ENCODE data around the gene WDR83.

GRCh38 chr19:12720851-12721655, 54.4 kb downstream of the WDR83 start:
- TF ChIP-seq CTCF (IDR thresholded peaks at IDR 0.05; ENCODE audit: low read depth, low read length, missing input control) (no peak), YY1 (IDR thresholded peaks at IDR 0.05) (no peak)
- TF ChIP-seq, protein P1, sequence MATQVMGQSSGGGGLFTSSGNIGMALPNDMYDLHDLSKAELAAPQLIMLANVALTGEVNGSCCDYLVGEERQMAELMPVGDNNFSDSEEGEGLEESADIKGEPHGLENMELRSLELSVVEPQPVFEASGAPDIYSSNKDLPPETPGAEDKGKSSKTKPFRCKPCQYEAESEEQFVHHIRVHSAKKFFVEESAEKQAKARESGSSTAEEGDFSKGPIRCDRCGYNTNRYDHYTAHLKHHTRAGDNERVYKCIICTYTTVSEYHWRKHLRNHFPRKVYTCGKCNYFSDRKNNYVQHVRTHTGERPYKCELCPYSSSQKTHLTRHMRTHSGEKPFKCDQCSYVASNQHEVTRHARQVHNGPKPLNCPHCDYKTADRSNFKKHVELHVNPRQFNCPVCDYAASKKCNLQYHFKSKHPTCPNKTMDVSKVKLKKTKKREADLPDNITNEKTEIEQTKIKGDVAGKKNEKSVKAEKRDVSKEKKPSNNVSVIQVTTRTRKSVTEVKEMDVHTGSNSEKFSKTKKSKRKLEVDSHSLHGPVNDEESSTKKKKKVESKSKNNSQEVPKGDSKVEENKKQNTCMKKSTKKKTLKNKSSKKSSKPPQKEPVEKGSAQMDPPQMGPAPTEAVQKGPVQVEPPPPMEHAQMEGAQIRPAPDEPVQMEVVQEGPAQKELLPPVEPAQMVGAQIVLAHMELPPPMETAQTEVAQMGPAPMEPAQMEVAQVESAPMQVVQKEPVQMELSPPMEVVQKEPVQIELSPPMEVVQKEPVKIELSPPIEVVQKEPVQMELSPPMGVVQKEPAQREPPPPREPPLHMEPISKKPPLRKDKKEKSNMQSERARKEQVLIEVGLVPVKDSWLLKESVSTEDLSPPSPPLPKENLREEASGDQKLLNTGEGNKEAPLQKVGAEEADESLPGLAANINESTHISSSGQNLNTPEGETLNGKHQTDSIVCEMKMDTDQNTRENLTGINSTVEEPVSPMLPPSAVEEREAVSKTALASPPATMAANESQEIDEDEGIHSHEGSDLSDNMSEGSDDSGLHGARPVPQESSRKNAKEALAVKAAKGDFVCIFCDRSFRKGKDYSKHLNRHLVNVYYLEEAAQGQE (IDR thresholded peaks at IDR 0.05): no peak
